K562 (cell line): ENCODE data around the gene GPR68. TPM values are rescaled to one million over a fixed set of nuclear protein-coding genes. Genes with fewer than 3 reads are reported as not detected.

Experiments
- ATAC-seq: fragments of 200-7000 bp; cut with Tn5 transposase; 3 replicates; pipeline ENCODE4 v1.9.1; 2020; ENCODE audit warnings: moderate library complexity
- BruUV-seq: library from RNA; stranded (reverse); fragments of 400-500 nt; replicated peaks from 2 replicates; lab custom pipeline; 2021; lab: Mats Ljungman, UMichigan
- CTCF ChIA-PET: fragments of 300-600 bp; formaldehyde crosslinking; extraction: SDS; loops from one replicate; lab custom pipeline; 2021; ENCODE audit warnings: low intra/inter-chr PET ratio; lab: Yijun Ruan, JAX
- POLR2A ChIA-PET: fragments of 300-600, 350-650 bp; sonication (Branson Sonifier 250); formaldehyde crosslinking; extraction: SDS; loops from one replicate; lab custom pipeline; 2021; ENCODE audit warnings: antibody characterized with exemption, inconsistent platforms; lab: Yijun Ruan, JAX
- DNase-seq, 4 experiments: peaks; one replicate each; pipeline versions ENCODE4 v3.0.0 to v3.0.0-alpha.2; 2011 to 2018; ENCODE audit warnings: low spot score in 3 of 4, mixed read lengths in 3 of 4; ENCODE audit errors: extremely low read depth in 1 of 4
- FAIRE-seq: peaks from 2 replicates; lab custom pipeline; 2011; peaks lifted over from hg19 to GRCh38; lab: Jason Lieb, UNC
- H2AFZ ChIP-seq: 2 replicates; pipeline ENCODE4 v1.6.0; 2011; ENCODE audit warnings: low read depth, low read length, control low read depth, inconsistent platforms
- H3K27ac ChIP-seq: fragments of 200-600 bp; 3 replicates; pipeline ENCODE4 v1.8.0; 2011; ENCODE audit warnings: low read depth, mild to moderate bottlenecking, control low read depth, inconsistent platforms, low read length, moderate library complexity, mixed read lengths; ENCODE audit errors: extremely low read depth
- H3K27me3 ChIP-seq, 2 experiments: fragments of 300-600 bp in 1 of 2; 2 replicates in 1 of 2; 3 replicates in 1 of 2; pipeline versions ENCODE4 v1.6.0 to v1.8.0; 2011; ENCODE audit warnings: inconsistent platforms in 2 of 2, low read length in 2 of 2, mild to moderate bottlenecking in 1 of 2, mixed read lengths in 1 of 2, moderate library complexity in 1 of 2; ENCODE audit not compliant: control insufficient read depth in 2 of 2, insufficient read depth in 2 of 2
- H3K36me3 ChIP-seq: fragments of 300-600 bp; 3 replicates; pipeline ENCODE4 v1.8.0; 2011; ENCODE audit warnings: mild to moderate bottlenecking, low read length, inconsistent platforms; ENCODE audit not compliant: control insufficient read depth, insufficient read depth
- H3K4me1 ChIP-seq, 2 experiments: fragments of 200-600 bp in 1 of 2; replicated peaks in 1 of 2; 2 replicates in 1 of 2; 3 replicates in 1 of 2; pipeline versions ENCODE4 v1.5.1 to v1.8.0; 2011; ENCODE audit warnings: inconsistent platforms in 2 of 2, low read length in 2 of 2, mild to moderate bottlenecking in 1 of 2, mixed read lengths in 1 of 2, moderate library complexity in 1 of 2; ENCODE audit not compliant: control insufficient read depth in 2 of 2, insufficient read depth in 2 of 2
- H3K4me2 ChIP-seq: 2 replicates; pipeline ENCODE4 v1.6.1; 2011; ENCODE audit warnings: low read length, control low read depth, inconsistent platforms, mixed read lengths; ENCODE audit not compliant: insufficient read depth
- H3K4me3 ChIP-seq: fragments of 200-600 bp; sonication (generic), shearing (Covaris generic); 2 replicates; pipeline ENCODE4 v1.5.1; 2016; ENCODE audit warnings: control low read depth, inconsistent platforms
- H3K79me2 ChIP-seq: fragments of 200-600 bp; 3 replicates; pipeline ENCODE4 v1.8.0; 2011; ENCODE audit warnings: low read length, inconsistent platforms; ENCODE audit not compliant: control insufficient read depth, insufficient read depth
- H3K9ac ChIP-seq, 2 experiments: 2 replicates each; pipeline versions ENCODE4 v1.6.0 to v1.6.1; 2011; ENCODE audit warnings: low read depth in 2 of 2, low read length in 2 of 2, control low read depth in 1 of 2, inconsistent platforms in 1 of 2, mild to moderate bottlenecking in 1 of 2, mixed read lengths in 1 of 2; ENCODE audit not compliant: insufficient read depth in 1 of 2
- H3K9me1 ChIP-seq: one replicate; pipeline ENCODE4 v1.6.0; 2011; ENCODE audit warnings: inconsistent platforms, mild to moderate bottlenecking, low read length, moderate library complexity; ENCODE audit not compliant: control insufficient read depth, insufficient read depth
- H3K9me3 ChIP-seq: replicated peaks from 2 replicates; pipeline ENCODE4 v1.5.1; 2011; ENCODE audit warnings: low read depth, low read length, inconsistent platforms; ENCODE audit not compliant: control insufficient read depth, insufficient read depth
- H4K20me1 ChIP-seq: replicated peaks from 2 replicates; pipeline ENCODE4 v1.6.1; 2011; ENCODE audit warnings: low read length, inconsistent platforms, mixed read lengths; ENCODE audit not compliant: control insufficient read depth, insufficient read depth
- MAFF ChIP-seq: IDR thresholded peaks from 2 replicates; pipeline ENCODE4 v1.6.1; 2012; ENCODE audit warnings: low read length, improper control_type of control experiment
- RBM17 ChIP-seq: fragments of 200-400 bp; formaldehyde crosslinking; IDR thresholded peaks from 2 replicates; pipeline ENCODE4 v1.6.1; 2017; ENCODE audit warnings: low read depth, mild to moderate bottlenecking, low read length, borderline replicate concordance
- SP1 ChIP-seq: sonication (generic); formaldehyde crosslinking; IDR thresholded peaks from 2 replicates; pipeline ENCODE4 v1.8.1; 2022; ENCODE audit warnings: mild to moderate bottlenecking, missing genetic modification reagents
- WGBS: fragments of 100-300 bp; shearing (Covaris generic); methylation state at CpG from one replicate; pipeline ENCODE4 v1.1.6; 2016; ENCODE audit warnings: low coverage, mixed read lengths; ENCODE audit not compliant: insufficient coverage; ENCODE audit errors: missing lambda C conversion rate; 5-methylcytosine and 5-hydroxymethylcytosine counted together
- in situ Hi-C: fragments of 300-500 bp; cut with MboI; formaldehyde crosslinking; loops from 4 replicates; pipeline ENCODE4 v1.15.0; 2018; ENCODE audit warnings: inconsistent platforms, mixed read lengths
- intact Hi-C: fragments of 100-400 bp; cut with micrococcal nuclease; formaldehyde crosslinking; loops from 2 replicates; pipeline ENCODE4 v1.14.2; 2022
- polyA plus RNA-seq, 8 experiments: library from polyadenylated mRNA; depleted of rRNA in 4 of 8; stranded (reverse) in 5 of 8; unstranded in 3 of 8; fragments of >200 nt; fragmentation: Nextera tagmentation in 2 of 8; fragmentation: Illumina TruSeq in 1 of 8; extraction: Ambion mirVana in 2 of 8; extraction: Trizol in 1 of 8; gene quantifications; 2 replicates each; pipeline versions ENCODE4 v1.2.1 to v1.2.3, GENCODE V29; 2011 to 2014; ENCODE audit warnings: inconsistent platforms in 1 of 8, missing spikeins in 1 of 8
- total RNA-seq, 7 experiments: library from RNA; depleted of rRNA in 6 of 7; stranded (reverse); fragments of >200 nt in 6 of 7; fragmentation: Illumina TruSeq in 2 of 7; extraction: Trizol in 2 of 7; gene quantifications; 2 replicates each; pipeline versions ENCODE4 v1.2.1 to v1.2.3, GENCODE V29; 2011 to 2021; ENCODE audit warnings: low replicate concordance in 1 of 7
- TF ChIP-seq, protein P1 (sequence below): fragments of 250-450 bp; sonication (Bioruptor Pico); IDR thresholded peaks from 2 replicates; pipeline ENCODE4 v1.9.0; 2021; ENCODE audit warnings: mild to moderate bottlenecking, inconsistent platforms

Gene GPR68
- total and polyA plus RNA-seq, 9 of the 15 experiments (the other 6 are each of a cell fraction or from before 2014, with no cell fraction given), result 0.41 to 9.4 (median 3.7) TPM

GRCh38 chr14:91294153-91294552 is 49.6 kb upstream of the GPR68 start:
- H3K79me2 ChIP-seq, result no peaks in the 10 kb centered on the region
- no peak overlapping the region for H3K4me3 ChIP-seq
- ChIA-PET CTCF (no interaction called here), POLR2A (no interaction called here)
- no peak overlapping the region for H3K4me2 ChIP-seq
- no peaks in the 10 kb centered on the region for H4K20me1 ChIP-seq
- no peak overlapping the region for H3K27ac ChIP-seq
- no peaks in the 10 kb centered on the region for H3K9me1 ChIP-seq
- no peak for ATAC-seq
- H2AFZ ChIP-seq, result no peak overlapping the region
- no peak overlapping the region for H3K9ac ChIP-seq
- TF ChIP-seq SP1 (no peak), RBM17 (no peak), MAFF (no peak)
- TF ChIP-seq, protein P1, sequence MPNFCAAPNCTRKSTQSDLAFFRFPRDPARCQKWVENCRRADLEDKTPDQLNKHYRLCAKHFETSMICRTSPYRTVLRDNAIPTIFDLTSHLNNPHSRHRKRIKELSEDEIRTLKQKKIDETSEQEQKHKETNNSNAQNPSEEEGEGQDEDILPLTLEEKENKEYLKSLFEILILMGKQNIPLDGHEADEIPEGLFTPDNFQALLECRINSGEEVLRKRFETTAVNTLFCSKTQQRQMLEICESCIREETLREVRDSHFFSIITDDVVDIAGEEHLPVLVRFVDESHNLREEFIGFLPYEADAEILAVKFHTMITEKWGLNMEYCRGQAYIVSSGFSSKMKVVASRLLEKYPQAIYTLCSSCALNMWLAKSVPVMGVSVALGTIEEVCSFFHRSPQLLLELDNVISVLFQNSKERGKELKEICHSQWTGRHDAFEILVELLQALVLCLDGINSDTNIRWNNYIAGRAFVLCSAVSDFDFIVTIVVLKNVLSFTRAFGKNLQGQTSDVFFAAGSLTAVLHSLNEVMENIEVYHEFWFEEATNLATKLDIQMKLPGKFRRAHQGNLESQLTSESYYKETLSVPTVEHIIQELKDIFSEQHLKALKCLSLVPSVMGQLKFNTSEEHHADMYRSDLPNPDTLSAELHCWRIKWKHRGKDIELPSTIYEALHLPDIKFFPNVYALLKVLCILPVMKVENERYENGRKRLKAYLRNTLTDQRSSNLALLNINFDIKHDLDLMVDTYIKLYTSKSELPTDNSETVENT, result no peak
- no peak for FAIRE-seq
- no peaks in the 10 kb centered on the region for H3K9me3 ChIP-seq
- peaks cover 57% of the 10 kb centered on the region; the same call in 1 of the 3 replicates for H3K36me3 ChIP-seq
- WGBS, result 77% methylated on average over 6 of the region's 7 CpGs
- no peak for DNase-seq
- H3K4me1 ChIP-seq, result no peaks in the 10 kb centered on the region; a peak in 1 of 5 replicates
- intact Hi-C loops, result no loop called here
- in situ Hi-C loops, result no loop called here
- BruUV-seq, result no TSS peak
- H3K27me3 ChIP-seq, result no peaks in the 10 kb centered on the region
